PFSK-1 (cell line): ENCODE results near the gene KDM4C.

Source experiments
- POLR2AphosphoS5 ChIP-seq: IDR thresholded peaks from 2 replicates; pipeline ENCODE4 v1.6.1; 2012; ENCODE audit warnings: low read depth, mild to moderate bottlenecking, control low read depth, low read length, moderate library complexity
- SIN3A ChIP-seq: IDR thresholded peaks from 2 replicates; pipeline ENCODE4 v1.6.1; 2012; ENCODE audit warnings: mild to moderate bottlenecking, low read length, moderate library complexity, borderline replicate concordance; ENCODE audit not compliant: insufficient read depth
- TAF1 ChIP-seq: IDR thresholded peaks from 2 replicates; pipeline ENCODE4 v1.6.1; 2012; ENCODE audit warnings: low read length, control low read depth, borderline replicate concordance; ENCODE audit not compliant: insufficient read depth

DNA sequence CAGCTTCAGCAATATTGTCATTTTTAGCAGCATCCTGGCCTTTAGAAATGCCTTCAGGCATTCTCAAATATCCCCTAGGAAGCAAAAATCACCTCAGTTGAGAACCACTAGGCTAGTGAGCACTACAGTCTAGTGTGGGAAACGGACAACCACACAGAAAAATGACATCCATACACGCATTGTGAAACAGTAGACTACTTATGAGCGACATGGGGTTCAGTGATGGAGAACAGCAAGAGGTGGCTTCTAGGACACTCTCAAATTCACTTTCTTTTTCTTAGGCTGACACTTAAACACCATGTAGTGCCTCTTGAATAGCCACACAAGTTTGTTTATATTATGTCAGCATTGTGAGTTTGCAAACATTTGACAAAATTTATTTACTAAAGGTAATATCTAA lies 203.0 kb downstream of the KDM4C start:
- TF ChIP-seq TAF1 (no peak), SIN3A (no peak), POLR2AphosphoS5 (no peak)
